MM.1S (cell line): ENCODE data around the gene ATG4D.
"Not testable (repeated sequence)": the region's sequence is repeated elsewhere in the genome, so short reads cannot be mapped to it uniquely, and the experiment has no call there.

Experiments
- DNase-seq: peaks from one replicate; pipeline ENCODE4 v3.0.0-alpha.2; 2015
- H2AFZ ChIP-seq: fragments of 300-600 bp; sonication (generic); 2 replicates; pipeline ENCODE4 v1.6.0; 2016; ENCODE audit warnings: antibody characterized with exemption, low read length
- H3F3A ChIP-seq: fragments of 300-600 bp; sonication (generic); 2 replicates; pipeline ENCODE4 v1.6.1; 2016; ENCODE audit warnings: mild to moderate bottlenecking, antibody characterized with exemption, low read length, moderate library complexity, mixed read lengths; ENCODE audit not compliant: insufficient read depth
- H3K27ac ChIP-seq: fragments of 300-600 bp; sonication (generic); 2 replicates; pipeline ENCODE4 v1.5.1; 2016; ENCODE audit warnings: mild to moderate bottlenecking, low read length
- H3K27me3 ChIP-seq: fragments of 300-600 bp; sonication (generic); replicated peaks from 2 replicates; pipeline ENCODE4 v1.6.0; 2016; ENCODE audit warnings: low read length; ENCODE audit not compliant: insufficient read depth
- H3K36me3 ChIP-seq: fragments of 300-600 bp; sonication (generic); replicated peaks from 2 replicates; pipeline ENCODE4 v1.6.1; 2016; ENCODE audit warnings: mild to moderate bottlenecking, low read length, mixed read lengths; ENCODE audit not compliant: insufficient read depth
- H3K4me1 ChIP-seq: fragments of 300-600 bp; sonication (generic); 2 replicates; pipeline ENCODE4 v1.6.1; 2016; ENCODE audit warnings: low read length, mixed read lengths
- H3K4me2 ChIP-seq: fragments of 300-600 bp; sonication (generic); 2 replicates; pipeline ENCODE4 v1.6.0; 2016; ENCODE audit warnings: low read depth, low read length
- H3K4me3 ChIP-seq: fragments of 300-600 bp; sonication (generic); 2 replicates; pipeline ENCODE4 v1.5.1; 2016; ENCODE audit warnings: low read length, mixed read lengths
- H3K79me2 ChIP-seq: fragments of 300-600 bp; sonication (generic); 2 replicates; pipeline ENCODE4 v1.6.1; 2016; ENCODE audit warnings: mixed run types, low read length, mixed read lengths
- H3K9ac ChIP-seq: fragments of 300-600 bp; sonication (generic); 2 replicates; pipeline ENCODE4 v1.6.1; 2016; ENCODE audit warnings: low read length, mixed read lengths
- H3K9me2 ChIP-seq: fragments of 300-600 bp; sonication (generic); replicated peaks from 2 replicates; pipeline ENCODE4 v1.6.1; 2016; ENCODE audit warnings: mild to moderate bottlenecking, low read length, mixed read lengths; ENCODE audit not compliant: insufficient read depth
- H3K9me3 ChIP-seq: fragments of 300-600 bp; sonication (generic); replicated peaks from 2 replicates; pipeline ENCODE4 v1.6.1; 2016; ENCODE audit warnings: mild to moderate bottlenecking, low read length, mixed read lengths; ENCODE audit not compliant: insufficient read depth
- H4K20me1 ChIP-seq: fragments of 300-600 bp; sonication (generic); 2 replicates; pipeline ENCODE4 v1.6.1; 2016; ENCODE audit warnings: mild to moderate bottlenecking, low read length, moderate library complexity, mixed read lengths; ENCODE audit not compliant: insufficient read depth
- EZH2 ChIP-seq: fragments of 300-600 bp; sonication (generic); optimal IDR thresholded peaks from 2 replicates; pipeline ENCODE3; 2017; ENCODE audit warnings: low read depth, mild to moderate bottlenecking, antibody characterized with exemption, low read length, mixed read lengths
- EZH2phosphoT487 ChIP-seq: fragments of 300-600 bp; sonication (generic); IDR thresholded peaks from 2 replicates; pipeline ENCODE4 v1.6.1; 2018; ENCODE audit warnings: antibody characterized with exemption, low read length
- TF ChIP-seq, protein P1 (sequence below): fragments of 300-600 bp; sonication (generic); IDR thresholded peaks from 2 replicates; pipeline ENCODE4 v1.5.1; 2016; ENCODE audit warnings: antibody characterized with exemption, low read length, mixed read lengths

ATG4D gene

DNA sequence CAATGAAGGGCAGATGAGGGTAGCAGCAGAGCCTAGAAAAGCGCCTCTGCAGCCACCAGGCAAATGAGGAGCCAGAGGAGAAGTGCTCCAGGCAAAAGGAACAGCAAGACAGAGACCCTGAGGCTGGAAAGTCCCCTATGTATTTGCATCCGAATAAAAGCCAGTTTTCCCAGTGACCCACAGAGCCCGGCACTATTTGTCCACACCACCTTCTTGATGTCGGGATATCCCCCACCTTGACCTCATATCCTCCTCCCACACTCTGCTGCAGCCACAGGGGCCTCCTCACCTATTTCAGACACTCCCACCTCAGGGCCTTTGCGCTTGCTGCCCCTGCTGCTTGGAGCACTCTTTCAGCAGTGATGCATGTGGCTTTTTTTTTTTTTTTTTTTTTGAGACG is 6.6 kb downstream of the ATG4D start:
- Histone ChIP-seq H3F3A (no peaks in the 10 kb centered on the region), H3K27ac (no peak overlapping the region), H3K4me1 (no peaks in the 10 kb centered on the region), H2AFZ (no peak overlapping the region), H3K79me2 (peaks cover 20% of the 10 kb centered on the region), H3K36me3 (no peaks in the 10 kb centered on the region), H3K9me2 (no peaks in the 10 kb centered on the region), H3K9me3 (no peaks in the 10 kb centered on the region), H3K4me2 (no peak overlapping the region), H4K20me1 (no peaks in the 10 kb centered on the region), H3K9ac (no peak overlapping the region), H3K27me3 (no peaks in the 10 kb centered on the region), H3K4me3 (no peak overlapping the region)
- DNase-seq = no peak
- TF ChIP-seq, protein P1, sequence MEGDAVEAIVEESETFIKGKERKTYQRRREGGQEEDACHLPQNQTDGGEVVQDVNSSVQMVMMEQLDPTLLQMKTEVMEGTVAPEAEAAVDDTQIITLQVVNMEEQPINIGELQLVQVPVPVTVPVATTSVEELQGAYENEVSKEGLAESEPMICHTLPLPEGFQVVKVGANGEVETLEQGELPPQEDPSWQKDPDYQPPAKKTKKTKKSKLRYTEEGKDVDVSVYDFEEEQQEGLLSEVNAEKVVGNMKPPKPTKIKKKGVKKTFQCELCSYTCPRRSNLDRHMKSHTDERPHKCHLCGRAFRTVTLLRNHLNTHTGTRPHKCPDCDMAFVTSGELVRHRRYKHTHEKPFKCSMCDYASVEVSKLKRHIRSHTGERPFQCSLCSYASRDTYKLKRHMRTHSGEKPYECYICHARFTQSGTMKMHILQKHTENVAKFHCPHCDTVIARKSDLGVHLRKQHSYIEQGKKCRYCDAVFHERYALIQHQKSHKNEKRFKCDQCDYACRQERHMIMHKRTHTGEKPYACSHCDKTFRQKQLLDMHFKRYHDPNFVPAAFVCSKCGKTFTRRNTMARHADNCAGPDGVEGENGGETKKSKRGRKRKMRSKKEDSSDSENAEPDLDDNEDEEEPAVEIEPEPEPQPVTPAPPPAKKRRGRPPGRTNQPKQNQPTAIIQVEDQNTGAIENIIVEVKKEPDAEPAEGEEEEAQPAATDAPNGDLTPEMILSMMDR = no peak
- TF ChIP-seq EZH2phosphoT487 (no peak), EZH2 (no peak)

DNA sequence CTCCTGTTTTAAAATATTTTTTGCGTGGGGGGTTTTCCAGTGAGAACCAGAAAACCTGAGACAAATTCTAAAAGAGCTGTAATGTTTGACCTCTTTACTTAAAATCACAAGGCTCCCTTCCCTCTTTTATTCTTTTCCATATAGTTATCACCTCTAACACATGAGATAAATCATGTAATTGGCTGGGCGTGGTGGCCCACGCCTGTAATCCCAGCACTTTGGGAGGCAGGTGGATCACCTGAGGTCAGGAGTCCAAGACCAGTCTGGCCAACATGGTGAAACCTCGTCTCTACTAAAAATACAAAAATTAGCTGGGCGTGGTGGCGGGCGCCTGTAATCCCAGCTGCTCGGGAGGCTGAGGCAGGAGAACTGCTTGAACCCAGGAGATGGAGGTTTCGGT is 7.3 kb downstream of the ATG4D start:
- not testable (repeated sequence) for H3K9me3 ChIP-seq, H3K4me3 ChIP-seq, H3K9me2 ChIP-seq, H3K9ac ChIP-seq, H3F3A ChIP-seq, H3K27me3 ChIP-seq, H3K36me3 ChIP-seq, H3K4me2 ChIP-seq, H4K20me1 ChIP-seq, H3K4me1 ChIP-seq, H3K27ac ChIP-seq, H2AFZ ChIP-seq, DNase-seq
- H3K79me2 ChIP-seq = peaks cover 13% of the 10 kb centered on the region

DNA sequence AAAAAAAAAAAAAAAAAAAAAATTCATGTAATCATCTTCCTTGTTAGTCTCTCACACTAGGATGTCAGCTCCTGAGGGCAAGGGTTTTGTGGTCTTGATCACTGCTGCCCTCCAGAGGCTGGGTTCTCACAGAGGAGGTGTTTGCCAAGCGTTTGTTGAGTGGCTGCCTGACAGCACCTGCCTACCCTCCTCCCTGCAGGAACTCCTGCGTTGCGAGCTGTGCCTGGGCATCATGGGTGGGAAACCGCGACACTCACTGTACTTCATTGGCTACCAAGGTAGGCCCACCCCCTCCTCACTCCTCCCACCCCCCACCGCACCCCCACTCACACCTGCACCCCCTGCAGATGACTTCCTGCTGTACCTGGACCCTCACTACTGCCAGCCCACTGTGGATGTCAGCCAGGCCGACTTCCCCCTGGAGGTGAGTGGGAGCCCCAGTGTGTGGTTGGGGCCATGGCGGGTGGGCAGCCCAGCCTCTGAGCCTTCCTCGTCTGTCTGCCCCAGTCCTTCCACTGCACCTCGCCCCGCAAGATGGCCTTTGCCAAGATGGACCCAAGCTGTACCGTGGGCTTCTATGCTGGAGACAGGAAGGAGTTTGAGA is 8.1 kb downstream of the ATG4D start:
- no peak overlapping the region for H3K4me2 ChIP-seq
- H3K36me3 ChIP-seq = no peaks in the 10 kb centered on the region

More for the DNA sequence above, 8.1 kb downstream of the ATG4D start:
- H3F3A ChIP-seq = 0 out of 2 replicates have a peak, but pooled peaks cover 3% of the 10 kb centered on the region
- no peaks in the 10 kb centered on the region for H4K20me1 ChIP-seq
- no peak overlapping the region for H3K9ac ChIP-seq
- H3K9me2 ChIP-seq = no peaks in the 10 kb centered on the region
- no peaks in the 10 kb centered on the region for H3K27me3 ChIP-seq
- H3K9me3 ChIP-seq = no peaks in the 10 kb centered on the region
- no peak for TF ChIP-seq EZH2phosphoT487
- no peak for TF ChIP-seq EZH2
- TF ChIP-seq, protein P1 = peak; percentile 20
- H3K4me1 ChIP-seq = no peaks in the 10 kb centered on the region
- H2AFZ ChIP-seq = no peak overlapping the region
- no peak overlapping the region for H3K27ac ChIP-seq
- no peak overlapping the region for H3K4me3 ChIP-seq
- peak; percentile 54 for DNase-seq
- peaks cover 10% of the 10 kb centered on the region for H3K79me2 ChIP-seq
